Hematopoietic multipotent progenitor cell (in vitro differentiated cells): ENCODE results near the gene ACSL4. TPM values are rescaled to one million over a fixed set of nuclear protein-coding genes. Genes with fewer than 3 reads are reported as not detected.
A peak's percentile ranks its signal among the peaks of the same experiment; 100 is the strongest.
"Not testable (repeated sequence)": the region's sequence is repeated elsewhere in the genome, so short reads cannot be mapped to it uniquely, and the experiment has no call there.

ENCODE experiments used
- DNase-seq, 3 donors: peaks; one replicate each; pipeline ENCODE4 v3.0.0-alpha.2; 2011 to 2015; ENCODE audit warnings: low read depth in 2 of 3, low spot score in 2 of 3
- total RNA-seq: library from RNA; depleted of rRNA; stranded (reverse); fragments of >200 nt; gene quantifications from one replicate; pipeline ENCODE4 v1.2.3, GENCODE V29; 2012

Gene ACSL4
- total RNA-seq, 1 donor, result 20.2 TPM

- peak in 2 of 3 donors; percentile 4 to 30 for DNase-seq
Measured at GRCh38 chrX:109732017-109732801, 848 bp downstream of the ACSL4 start.

GRCh38 chrX:109728173-109728535, 4.9 kb downstream of the ACSL4 start:
- peak in 1 of 3 donors; percentile 26 for DNase-seq

GRCh38 chrX:109724971-109725370, 8.1 kb downstream of the ACSL4 start:
- not testable (repeated sequence) for DNase-seq

GRCh38 chrX:109720947-109721346, 12.1 kb downstream of the ACSL4 start:
- DNase-seq, result peak in 1 of 3 donors; percentile 27

- no peak for DNase-seq
Measured at GRCh38 chrX:109719264-109719663, 13.8 kb downstream of the ACSL4 start.

- no peak for DNase-seq
Measured at GRCh38 chrX:109716431-109717028, 16.5 kb downstream of the ACSL4 start.

GRCh38 chrX:109714340-109714958, 18.6 kb downstream of the ACSL4 start:
- DNase-seq, result no peak

- no peak for DNase-seq
Measured at GRCh38 chrX:109710181-109710580, 22.9 kb downstream of the ACSL4 start.

GRCh38 chrX:109709129-109709631, 23.9 kb downstream of the ACSL4 start:
- peak in 1 of 3 donors; percentile 58 for DNase-seq

- peak in 1 of 3 donors; percentile 33 for DNase-seq
Measured at GRCh38 chrX:109707720-109708119, 25.3 kb downstream of the ACSL4 start.

GRCh38 chrX:109707319-109707718, 25.7 kb downstream of the ACSL4 start:
- no peak for DNase-seq

GRCh38 chrX:109704563-109704962, 28.5 kb downstream of the ACSL4 start:
- DNase-seq, result no peak

- DNase-seq, result no peak
Measured at GRCh38 chrX:109697855-109698254, 35.2 kb downstream of the ACSL4 start.

- no peak for DNase-seq
Measured at GRCh38 chrX:109696146-109696740, 36.8 kb downstream of the ACSL4 start.

- no peak for DNase-seq
Measured at GRCh38 chrX:109695637-109696036, 37.4 kb downstream of the ACSL4 start.

GRCh38 chrX:109691752-109692151, 41.3 kb downstream of the ACSL4 start:
- no peak for DNase-seq

GRCh38 chrX:109691277-109691676, 41.8 kb downstream of the ACSL4 start:
- no peak for DNase-seq

- no peak for DNase-seq
Measured at GRCh38 chrX:109687903-109688302, 45.2 kb downstream of the ACSL4 start.

- no peak for DNase-seq
Measured at GRCh38 chrX:109685656-109686078, 47.4 kb downstream of the ACSL4 start.

GRCh38 chrX:109684136-109684535, 48.9 kb downstream of the ACSL4 start:
- no peak for DNase-seq

GRCh38 chrX:109681475-109682081, 51.5 kb downstream of the ACSL4 start:
- DNase-seq, result no peak
